Ascending aorta (tissue), 2 donors: ENCODE measurements around the gene CDYL2. TPM values are rescaled to one million over a fixed set of nuclear protein-coding genes. Genes with fewer than 3 reads are reported as not detected.

ENCODE experiments used
- DNase-seq, 2 donors: peaks; one replicate each; pipeline ENCODE4 v3.0.0-alpha.2; 2019; ENCODE audit warnings: low spot score in 2 of 2
- H3K27ac ChIP-seq, 2 donors: fragments of 200-600 bp; sonication (generic); one replicate each; pipeline ENCODE4 v1.5.1; 2016 to 2017; ENCODE audit warnings: mild to moderate bottlenecking in 1 of 2
- H3K27me3 ChIP-seq: fragments of 200-600 bp; sonication (generic); one replicate; pipeline ENCODE4 v1.5.1; 2017
- H3K36me3 ChIP-seq, 2 donors: fragments of 200-600 bp; sonication (generic); one replicate each; pipeline ENCODE4 v1.5.1; 2016
- H3K4me1 ChIP-seq, 2 donors: fragments of 200-600 bp; sonication (generic); one replicate each; pipeline ENCODE4 v1.5.1; 2016 to 2017; ENCODE audit warnings: mild to moderate bottlenecking in 1 of 2
- H3K4me3 ChIP-seq, 2 donors: fragments of 200-600 bp; sonication (generic); one replicate each; pipeline ENCODE4 v1.5.1; 2016 to 2017; ENCODE audit warnings: mild to moderate bottlenecking in 1 of 2
- H3K9me3 ChIP-seq, 2 donors: fragments of 200-600 bp; sonication (generic); one replicate each; pipeline ENCODE4 v1.5.1; 2016
- intact Hi-C: fragments of 100-400 bp; cut with DNase I; formaldehyde crosslinking; loops from one replicate; pipeline ENCODE4 v1.15.1; 2023
- total RNA-seq: library from RNA; depleted of rRNA; stranded (reverse); fragments of >200 nt; gene quantifications from one replicate; pipeline ENCODE4 v1.1.0, GENCODE V29; 2016
- TF ChIP-seq, protein P1 (sequence below), 3 experiments: fragments of 200-600 bp in 2 of 3; fragments of 450-650 bp in 1 of 3; sonication (generic) in 2 of 3; IDR thresholded peaks; one replicate each; pipeline ENCODE4 v1.5.1; 2016 to 2019; ENCODE audit warnings: antibody characterized with exemption in 3 of 3, mild to moderate bottlenecking in 1 of 3, moderate library complexity in 1 of 3

Gene CDYL2
- total RNA-seq, 1 donor from 2014 or later: 5.0 TPM

DNA sequence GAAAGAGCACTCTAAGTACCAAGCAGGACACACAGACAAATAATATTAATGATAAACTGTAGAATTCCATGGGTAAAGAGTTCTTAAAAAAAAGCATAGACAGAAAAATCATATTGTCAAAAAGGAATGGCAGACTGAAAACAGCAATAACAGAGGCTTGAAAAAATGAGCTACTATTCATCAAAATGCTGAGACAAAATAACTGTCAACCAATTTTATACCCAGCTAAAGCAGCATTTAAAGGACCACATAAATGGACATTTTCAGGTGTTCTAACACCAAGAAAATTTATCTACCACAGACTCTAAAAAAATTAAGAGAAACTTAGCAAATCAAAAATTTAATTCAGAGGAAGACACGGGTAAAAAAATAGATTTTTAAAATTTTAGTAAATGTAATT lies 144.5 kb downstream of the CDYL2 start:
- Histone ChIP-seq H3K27ac (no peak overlapping the region), H3K4me3 (no peak overlapping the region), H3K9me3 (peaks cover 0 to 10% of the 10 kb centered on the region in 2 donors), H3K36me3 (no peaks in the 10 kb centered on the region), H3K4me1 (no peaks in the 10 kb centered on the region), H3K27me3 (no peaks in the 10 kb centered on the region)
- intact Hi-C loops: no loop called here
- DNase-seq: no peak
- TF ChIP-seq, protein P1, sequence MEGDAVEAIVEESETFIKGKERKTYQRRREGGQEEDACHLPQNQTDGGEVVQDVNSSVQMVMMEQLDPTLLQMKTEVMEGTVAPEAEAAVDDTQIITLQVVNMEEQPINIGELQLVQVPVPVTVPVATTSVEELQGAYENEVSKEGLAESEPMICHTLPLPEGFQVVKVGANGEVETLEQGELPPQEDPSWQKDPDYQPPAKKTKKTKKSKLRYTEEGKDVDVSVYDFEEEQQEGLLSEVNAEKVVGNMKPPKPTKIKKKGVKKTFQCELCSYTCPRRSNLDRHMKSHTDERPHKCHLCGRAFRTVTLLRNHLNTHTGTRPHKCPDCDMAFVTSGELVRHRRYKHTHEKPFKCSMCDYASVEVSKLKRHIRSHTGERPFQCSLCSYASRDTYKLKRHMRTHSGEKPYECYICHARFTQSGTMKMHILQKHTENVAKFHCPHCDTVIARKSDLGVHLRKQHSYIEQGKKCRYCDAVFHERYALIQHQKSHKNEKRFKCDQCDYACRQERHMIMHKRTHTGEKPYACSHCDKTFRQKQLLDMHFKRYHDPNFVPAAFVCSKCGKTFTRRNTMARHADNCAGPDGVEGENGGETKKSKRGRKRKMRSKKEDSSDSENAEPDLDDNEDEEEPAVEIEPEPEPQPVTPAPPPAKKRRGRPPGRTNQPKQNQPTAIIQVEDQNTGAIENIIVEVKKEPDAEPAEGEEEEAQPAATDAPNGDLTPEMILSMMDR (IDR thresholded peaks at IDR 0.05): no peak

DNA sequence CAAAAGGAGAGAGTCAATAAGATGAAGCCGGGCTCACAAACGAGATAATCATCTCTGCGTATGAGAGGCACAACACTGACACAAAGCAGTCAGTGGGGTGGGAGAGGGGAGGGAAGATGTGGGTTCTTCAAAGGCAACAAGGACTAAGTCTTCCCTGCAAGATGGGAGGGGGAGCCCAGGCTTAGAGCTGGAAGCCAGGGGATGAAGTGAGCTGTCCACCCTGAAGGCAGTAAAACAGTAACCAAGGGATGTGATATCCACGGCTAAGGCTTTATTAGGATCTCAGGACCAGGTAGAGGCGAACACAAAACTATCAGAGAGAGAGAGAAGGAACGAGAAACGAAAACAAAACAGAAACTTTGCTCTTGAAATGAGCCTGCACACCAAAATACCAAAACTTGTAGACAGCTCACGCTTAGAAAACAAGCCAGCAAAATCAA lies 147.7 kb downstream of the CDYL2 start:
- TF ChIP-seq, protein P1 (IDR thresholded peaks at IDR 0.05): no peak
- no peak for DNase-seq
- intact Hi-C loops: no loop called here
- no peaks in the 10 kb centered on the region for H3K27me3 ChIP-seq
- H3K4me1 ChIP-seq: no peaks in the 10 kb centered on the region
- no peak overlapping the region for H3K27ac ChIP-seq
- H3K4me3 ChIP-seq: no peak overlapping the region
- H3K9me3 ChIP-seq: peaks cover 0 to 10% of the 10 kb centered on the region in 2 donors
- no peaks in the 10 kb centered on the region for H3K36me3 ChIP-seq

DNA sequence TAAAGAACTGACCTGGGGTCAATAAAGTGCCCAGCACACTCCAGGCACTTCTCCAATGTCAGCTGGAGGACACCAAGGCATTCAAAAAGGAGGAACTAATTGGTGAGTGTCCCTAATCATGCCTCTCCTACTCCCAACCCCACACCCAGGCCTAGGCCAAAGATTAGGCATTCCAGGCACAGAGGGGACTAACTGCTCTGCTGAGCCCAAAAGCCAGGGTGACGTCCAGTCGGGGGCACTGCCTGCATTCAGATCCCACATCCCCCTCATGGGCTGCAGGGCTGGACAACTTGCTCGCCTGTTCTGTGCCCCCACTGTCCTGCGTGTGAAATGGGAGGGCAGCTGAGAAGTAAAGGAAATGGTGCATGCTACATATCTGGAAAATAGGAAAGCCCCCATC lies 148.2 kb downstream of the CDYL2 start:
- Histone ChIP-seq H3K27me3 (no peaks in the 10 kb centered on the region), H3K9me3 (peaks cover 0 to 10% of the 10 kb centered on the region in 2 donors), H3K4me1 (no peaks in the 10 kb centered on the region), H3K27ac (no peak overlapping the region), H3K4me3 (no peak overlapping the region), H3K36me3 (no peaks in the 10 kb centered on the region)
- DNase-seq: no peak
- TF ChIP-seq, protein P1 (IDR thresholded peaks at IDR 0.05): no peak
- intact Hi-C loops: no loop called here

DNA sequence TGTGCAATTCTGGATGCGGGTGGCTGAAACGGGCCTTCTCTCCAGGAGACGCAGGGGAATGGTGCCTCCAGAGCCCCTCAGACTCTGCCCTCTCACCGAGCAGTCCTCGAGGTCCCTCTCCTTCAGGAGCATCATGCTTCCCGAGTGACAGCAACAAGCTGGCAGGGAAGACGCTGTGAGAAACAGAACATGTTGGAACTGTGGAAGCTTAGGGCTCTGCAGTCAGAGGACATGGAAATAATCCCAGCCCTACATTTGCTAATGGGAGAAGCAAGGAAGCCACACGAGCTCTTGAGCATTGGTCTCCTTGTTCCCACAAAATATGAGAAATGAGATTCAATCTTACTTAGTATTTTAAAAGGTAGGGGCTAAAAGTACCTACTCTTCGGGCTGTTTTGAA lies 148.6 kb downstream of the CDYL2 start:
- Histone ChIP-seq H3K4me3 (no peak overlapping the region), H3K27me3 (no peaks in the 10 kb centered on the region), H3K27ac (no peak overlapping the region), H3K9me3 (peaks cover 0 to 10% of the 10 kb centered on the region in 2 donors), H3K4me1 (no peaks in the 10 kb centered on the region), H3K36me3 (no peaks in the 10 kb centered on the region)
- DNase-seq: no peak
- TF ChIP-seq, protein P1 (IDR thresholded peaks at IDR 0.05): no peak
- intact Hi-C loops: no loop called here

DNA sequence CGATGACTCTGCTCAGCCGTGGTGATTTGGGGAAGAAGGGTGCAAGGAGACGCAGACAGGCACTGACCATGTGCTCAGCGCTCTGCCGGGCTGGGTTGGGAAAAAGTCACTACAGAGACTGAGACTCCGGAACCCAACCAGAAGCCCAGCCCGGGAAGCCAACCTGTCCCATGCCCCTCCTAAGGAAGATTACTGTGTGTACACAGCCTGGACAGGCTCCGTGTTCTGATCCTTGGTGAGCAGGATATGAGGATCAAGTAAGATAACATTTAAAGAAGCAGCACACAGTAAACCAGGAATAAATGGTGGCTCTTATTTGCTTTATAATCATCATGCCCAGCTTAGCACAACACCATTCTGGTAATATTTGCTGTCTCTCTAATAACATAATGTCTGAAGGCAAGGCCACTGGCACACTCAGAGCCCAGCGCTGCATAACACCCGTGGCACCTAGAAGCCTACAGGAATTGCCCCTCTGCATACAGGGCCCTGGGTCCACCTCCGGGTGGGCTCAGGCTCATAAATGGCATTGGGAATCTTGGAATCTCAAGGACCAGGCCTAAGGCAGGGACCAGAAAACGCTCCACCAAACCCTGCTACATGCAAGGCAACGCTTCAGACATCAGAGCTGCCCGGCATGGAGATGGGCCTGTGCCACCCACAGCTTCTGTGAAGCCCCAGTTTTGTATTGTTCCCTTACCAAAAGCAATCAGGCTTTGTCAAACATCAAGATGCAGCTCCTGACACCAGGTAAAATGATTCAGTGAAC lies 150.1 kb downstream of the CDYL2 start:
- H3K27me3 ChIP-seq: no peaks in the 10 kb centered on the region
- H3K36me3 ChIP-seq: no peaks in the 10 kb centered on the region
- no peak overlapping the region for H3K27ac ChIP-seq
- intact Hi-C loops: no loop called here
- no peak overlapping the region for H3K4me3 ChIP-seq
- H3K9me3 ChIP-seq: peaks cover 0 to 10% of the 10 kb centered on the region in 2 donors
- no peak for DNase-seq
- TF ChIP-seq, protein P1 (IDR thresholded peaks at IDR 0.05): no peak
- H3K4me1 ChIP-seq: no peaks in the 10 kb centered on the region
